ENCODE results near the gene PIGK.

PIGK gene

GRCh38 chr1:77085109-77085508, 134.1 kb downstream of the PIGK start:
- Histone ChIP-seq H3K27me3 (ENCODE audit: control insufficient read depth, insufficient read depth, low read length) (no peaks in the 10 kb centered on the region), H3K9me3 (ENCODE audit: control insufficient read depth, low read length) (no peaks in the 10 kb centered on the region), H3K4me1 (ENCODE audit: control insufficient read depth, insufficient read depth, low read length) (no peaks in the 10 kb centered on the region), H3K9ac (ENCODE audit: low read length) (no peak overlapping the region), H3K36me3 (ENCODE audit: control insufficient read depth, insufficient read depth, low read length) (no peaks in the 10 kb centered on the region), H3K4me3 (ENCODE audit: low read length) (no peak overlapping the region)

DNA sequence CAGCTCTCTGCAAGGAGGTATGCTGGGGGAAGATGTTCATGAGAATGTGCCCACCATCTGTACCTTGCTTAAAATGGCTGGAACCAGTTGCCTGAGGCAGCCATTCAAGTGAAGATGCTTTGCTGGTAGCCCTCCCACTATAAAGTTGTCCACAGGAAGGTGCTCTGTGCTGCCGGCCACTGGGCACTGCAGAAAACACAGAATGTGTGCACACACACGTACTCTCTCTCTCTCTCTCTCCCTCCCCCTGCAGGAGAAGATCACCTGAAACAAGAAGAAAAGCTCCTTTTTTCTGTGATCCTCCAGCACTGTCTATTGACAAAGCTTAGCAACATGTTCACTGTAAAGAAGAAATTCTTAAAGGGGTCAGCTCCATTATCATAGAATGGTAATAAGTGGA, 134.8 kb downstream of the PIGK start:
- Histone ChIP-seq H3K4me3 (ENCODE audit: low read length) (no peak overlapping the region), H3K27me3 (ENCODE audit: control insufficient read depth, insufficient read depth, low read length) (no peaks in the 10 kb centered on the region), H3K9me3 (ENCODE audit: control insufficient read depth, low read length) (no peaks in the 10 kb centered on the region), H3K4me1 (ENCODE audit: control insufficient read depth, insufficient read depth, low read length) (no peaks in the 10 kb centered on the region), H3K9ac (ENCODE audit: low read length) (no peak overlapping the region), H3K36me3 (ENCODE audit: control insufficient read depth, insufficient read depth, low read length) (no peaks in the 10 kb centered on the region)

DNA sequence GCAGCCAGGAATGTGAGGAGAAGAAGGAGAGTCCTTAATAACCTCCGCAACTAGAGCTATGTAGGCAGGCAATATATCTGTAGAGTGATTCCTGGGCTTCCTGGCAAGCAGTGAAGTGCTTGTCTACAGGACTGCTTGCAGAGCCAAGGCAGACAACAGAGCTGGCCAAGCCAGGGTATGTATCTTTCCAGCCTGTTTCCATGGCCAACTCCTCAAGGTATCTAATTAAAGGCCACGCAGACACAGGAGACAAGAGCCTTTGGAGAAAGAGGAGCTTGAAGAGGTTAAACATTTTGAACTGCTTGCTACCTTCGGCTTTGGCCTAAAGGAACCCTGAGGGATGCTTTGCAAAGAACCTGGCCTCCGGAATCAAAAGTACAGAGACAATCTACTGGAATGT, 137.4 kb downstream of the PIGK start:
- H3K4me3 ChIP-seq (ENCODE audit: low read length): no peak overlapping the region
- no peak overlapping the region for H3K9ac ChIP-seq (ENCODE audit: low read length)
- H3K9me3 ChIP-seq (ENCODE audit: control insufficient read depth, low read length): no peaks in the 10 kb centered on the region
- H3K4me1 ChIP-seq (ENCODE audit: control insufficient read depth, insufficient read depth, low read length): no peaks in the 10 kb centered on the region
- no peaks in the 10 kb centered on the region for H3K36me3 ChIP-seq (ENCODE audit: control insufficient read depth, insufficient read depth, low read length)
- no peaks in the 10 kb centered on the region for H3K27me3 ChIP-seq (ENCODE audit: control insufficient read depth, insufficient read depth, low read length)

DNA sequence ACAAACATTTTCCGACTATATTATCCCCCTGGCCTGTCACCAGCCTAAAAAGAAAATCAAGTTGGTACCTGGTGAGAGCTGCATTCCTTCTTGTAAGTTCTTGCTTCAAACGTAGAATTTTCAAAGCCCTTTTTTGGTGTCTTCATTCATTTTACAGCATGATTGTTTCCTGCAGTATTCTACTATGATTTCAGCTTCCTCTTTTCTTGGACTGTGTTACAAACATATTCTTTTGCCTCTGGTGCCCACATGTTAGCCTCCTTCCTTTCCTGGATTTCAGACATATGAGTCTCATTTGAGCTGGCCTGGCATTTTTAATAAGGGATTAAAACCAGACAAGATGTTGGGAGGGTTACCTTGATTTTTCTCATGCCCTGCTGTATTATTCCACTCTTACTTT, 142.5 kb downstream of the PIGK start:
- H3K9ac ChIP-seq (ENCODE audit: low read length): no peak overlapping the region
- H3K4me1 ChIP-seq (ENCODE audit: control insufficient read depth, insufficient read depth, low read length): no peaks in the 10 kb centered on the region
- H3K27me3 ChIP-seq (ENCODE audit: control insufficient read depth, insufficient read depth, low read length): no peaks in the 10 kb centered on the region
- H3K4me3 ChIP-seq (ENCODE audit: low read length): no peak overlapping the region
- no peaks in the 10 kb centered on the region for H3K36me3 ChIP-seq (ENCODE audit: control insufficient read depth, insufficient read depth, low read length)
- H3K9me3 ChIP-seq (ENCODE audit: control insufficient read depth, low read length): no peaks in the 10 kb centered on the region

DNA sequence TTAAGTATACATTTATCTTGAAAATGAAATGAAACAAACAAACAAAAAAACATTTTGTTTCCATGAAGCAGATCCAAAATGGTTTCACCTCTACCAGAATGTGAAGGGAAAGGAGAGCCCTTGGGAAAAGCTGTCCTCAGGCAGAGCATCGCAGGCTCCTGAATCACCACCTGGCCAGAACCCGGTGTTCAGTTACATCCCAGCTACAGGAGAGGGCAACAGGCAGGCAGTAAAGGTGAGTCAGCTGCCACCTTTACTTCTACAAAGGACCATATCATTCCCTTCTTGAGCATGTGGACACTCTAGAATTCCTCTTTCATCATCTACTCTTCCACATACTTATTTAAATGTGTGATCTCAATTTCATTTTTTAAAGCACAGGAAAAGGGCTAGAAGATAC, 151.2 kb downstream of the PIGK start:
- no peak overlapping the region for H3K9ac ChIP-seq (ENCODE audit: low read length)

GRCh38 chr1:77065693-77066342, 153.4 kb downstream of the PIGK start:
- Histone ChIP-seq H3K4me1 (ENCODE audit: control insufficient read depth, insufficient read depth, low read length) (no peaks in the 10 kb centered on the region), H3K4me3 (ENCODE audit: low read length) (no peak overlapping the region)

More for the DNA sequence above, 151.2 kb downstream of the PIGK start:
- Histone ChIP-seq H3K36me3 (ENCODE audit: control insufficient read depth, insufficient read depth, low read length) (no peaks in the 10 kb centered on the region), H3K4me3 (ENCODE audit: low read length) (no peak overlapping the region), H3K27me3 (ENCODE audit: control insufficient read depth, insufficient read depth, low read length) (no peaks in the 10 kb centered on the region), H3K9me3 (ENCODE audit: control insufficient read depth, low read length) (no peaks in the 10 kb centered on the region), H3K4me1 (ENCODE audit: control insufficient read depth, insufficient read depth, low read length) (no peaks in the 10 kb centered on the region)

GRCh38 chr1:77064246-77064645, 155.0 kb downstream of the PIGK start:
- H3K9ac ChIP-seq (ENCODE audit: low read length): no peak overlapping the region

More at GRCh38 chr1:77065693-77066342, 153.4 kb downstream of the PIGK start:
- Histone ChIP-seq H3K9me3 (ENCODE audit: control insufficient read depth, low read length) (no peaks in the 10 kb centered on the region), H3K27me3 (ENCODE audit: control insufficient read depth, insufficient read depth, low read length) (no peaks in the 10 kb centered on the region), H3K9ac (ENCODE audit: low read length) (no peak overlapping the region), H3K36me3 (ENCODE audit: control insufficient read depth, insufficient read depth, low read length) (no peaks in the 10 kb centered on the region)

DNA sequence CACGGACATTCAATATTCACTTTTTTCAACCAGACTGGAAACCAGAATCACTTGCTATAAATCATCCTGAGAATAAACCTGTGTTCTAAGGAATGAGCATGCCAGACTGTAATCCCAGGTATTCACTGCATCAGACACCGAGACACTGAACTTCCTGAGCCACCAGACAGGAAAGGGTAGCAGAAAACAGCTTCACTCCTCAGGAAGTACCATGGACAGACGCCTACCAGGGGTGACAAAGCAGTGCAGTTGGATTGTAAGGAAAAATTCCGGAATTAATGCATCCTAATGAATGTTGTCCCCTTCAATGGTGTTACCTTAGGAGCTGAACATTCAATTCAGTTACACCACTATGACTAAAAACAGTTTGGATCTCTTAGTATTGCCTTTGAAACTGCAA, 156.1 kb downstream of the PIGK start:
- Histone ChIP-seq H3K9ac (ENCODE audit: low read length) (no peak overlapping the region), H3K27me3 (ENCODE audit: control insufficient read depth, insufficient read depth, low read length) (no peaks in the 10 kb centered on the region), H3K36me3 (ENCODE audit: control insufficient read depth, insufficient read depth, low read length) (no peaks in the 10 kb centered on the region), H3K4me1 (ENCODE audit: control insufficient read depth, insufficient read depth, low read length) (no peaks in the 10 kb centered on the region), H3K9me3 (ENCODE audit: control insufficient read depth, low read length) (no peaks in the 10 kb centered on the region), H3K4me3 (ENCODE audit: low read length) (no peak overlapping the region)

More at GRCh38 chr1:77064246-77064645, 155.0 kb downstream of the PIGK start:
- Histone ChIP-seq H3K9me3 (ENCODE audit: control insufficient read depth, low read length) (no peaks in the 10 kb centered on the region), H3K4me1 (ENCODE audit: control insufficient read depth, insufficient read depth, low read length) (no peaks in the 10 kb centered on the region), H3K36me3 (ENCODE audit: control insufficient read depth, insufficient read depth, low read length) (no peaks in the 10 kb centered on the region), H3K27me3 (ENCODE audit: control insufficient read depth, insufficient read depth, low read length) (no peaks in the 10 kb centered on the region), H3K4me3 (ENCODE audit: low read length) (no peak overlapping the region)

DNA sequence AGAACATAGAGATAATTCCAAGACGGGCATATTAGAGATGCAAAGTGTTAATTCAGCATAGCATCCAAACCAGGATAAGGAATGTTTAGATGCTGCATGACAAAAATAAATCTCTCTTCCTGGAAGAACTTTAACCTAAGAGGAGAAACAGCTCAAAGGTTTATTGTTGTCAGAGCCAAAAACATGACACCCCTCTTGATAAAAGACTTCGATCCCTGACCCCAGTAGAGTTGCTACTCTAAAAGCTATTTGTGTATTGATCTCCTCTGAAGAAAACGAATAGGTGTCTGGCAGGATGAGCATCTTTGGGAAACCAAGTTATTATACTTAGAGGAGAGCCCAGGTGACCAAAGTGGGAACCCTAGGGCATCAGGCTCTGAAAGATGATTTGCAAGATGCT, 158.1 kb downstream of the PIGK start:
- no peak overlapping the region for H3K9ac ChIP-seq (ENCODE audit: low read length)
- no peaks in the 10 kb centered on the region for H3K36me3 ChIP-seq (ENCODE audit: control insufficient read depth, insufficient read depth, low read length)
- no peaks in the 10 kb centered on the region for H3K9me3 ChIP-seq (ENCODE audit: control insufficient read depth, low read length)
- no peaks in the 10 kb centered on the region for H3K27me3 ChIP-seq (ENCODE audit: control insufficient read depth, insufficient read depth, low read length)
- no peaks in the 10 kb centered on the region for H3K4me1 ChIP-seq (ENCODE audit: control insufficient read depth, insufficient read depth, low read length)
- H3K4me3 ChIP-seq (ENCODE audit: low read length): no peak overlapping the region

DNA sequence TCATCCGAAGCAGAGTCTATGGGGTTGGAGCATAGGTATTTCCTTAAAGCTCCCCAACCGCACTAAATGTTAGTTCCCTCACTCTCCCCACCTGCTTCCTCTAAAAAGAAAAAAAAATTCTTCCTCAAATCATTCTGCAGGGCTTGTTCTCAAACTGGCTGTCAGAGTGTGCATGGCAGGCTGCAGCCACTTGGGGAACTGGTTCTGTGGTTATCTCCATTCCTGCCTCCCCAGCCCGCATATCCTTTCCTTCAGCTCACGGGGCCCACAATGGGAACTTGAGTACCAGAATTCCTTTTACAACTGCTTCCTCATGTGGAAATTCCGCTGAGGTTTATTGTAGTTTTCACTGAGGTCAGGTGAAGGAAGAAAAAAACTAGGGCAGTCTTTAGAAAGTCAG, 159.2 kb downstream of the PIGK start:
- Histone ChIP-seq H3K9ac (ENCODE audit: low read length) (no peak overlapping the region), H3K4me3 (ENCODE audit: low read length) (no peak overlapping the region), H3K36me3 (ENCODE audit: control insufficient read depth, insufficient read depth, low read length) (no peaks in the 10 kb centered on the region), H3K4me1 (ENCODE audit: control insufficient read depth, insufficient read depth, low read length) (no peaks in the 10 kb centered on the region), H3K27me3 (ENCODE audit: control insufficient read depth, insufficient read depth, low read length) (no peaks in the 10 kb centered on the region), H3K9me3 (ENCODE audit: control insufficient read depth, low read length) (no peaks in the 10 kb centered on the region)

DNA sequence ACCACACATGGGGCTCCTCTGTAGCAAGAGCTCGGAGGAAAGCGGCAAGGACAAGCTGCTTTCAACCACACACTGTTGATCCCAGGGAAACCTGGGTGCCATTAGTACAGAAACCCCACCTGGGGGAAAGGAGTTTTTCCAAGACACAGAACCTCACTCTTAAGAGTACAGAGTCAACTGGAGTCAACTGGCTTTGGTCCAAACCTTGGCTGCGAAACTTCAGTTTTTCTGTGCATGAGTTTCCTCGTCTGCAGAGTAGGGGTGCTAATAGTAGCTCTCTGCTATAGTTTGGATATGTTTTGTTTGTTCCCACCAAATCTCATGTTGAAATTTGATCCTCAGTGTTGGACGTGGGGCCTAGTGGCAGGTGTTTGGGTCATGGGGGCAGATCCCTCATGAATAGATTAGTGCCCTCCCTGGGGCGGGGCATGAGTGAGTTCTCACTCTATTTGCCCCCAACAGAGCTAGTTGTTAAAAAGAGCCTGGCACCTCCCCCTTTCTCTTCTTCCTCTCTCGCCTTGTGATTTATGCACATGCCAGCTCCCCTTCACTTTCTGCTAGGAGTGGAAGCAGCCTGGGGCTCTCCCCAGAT, 161.1 kb downstream of the PIGK start:
- Histone ChIP-seq H3K9me3 (ENCODE audit: control insufficient read depth, low read length) (no peaks in the 10 kb centered on the region), H3K4me1 (ENCODE audit: control insufficient read depth, insufficient read depth, low read length) (no peaks in the 10 kb centered on the region)

DNA sequence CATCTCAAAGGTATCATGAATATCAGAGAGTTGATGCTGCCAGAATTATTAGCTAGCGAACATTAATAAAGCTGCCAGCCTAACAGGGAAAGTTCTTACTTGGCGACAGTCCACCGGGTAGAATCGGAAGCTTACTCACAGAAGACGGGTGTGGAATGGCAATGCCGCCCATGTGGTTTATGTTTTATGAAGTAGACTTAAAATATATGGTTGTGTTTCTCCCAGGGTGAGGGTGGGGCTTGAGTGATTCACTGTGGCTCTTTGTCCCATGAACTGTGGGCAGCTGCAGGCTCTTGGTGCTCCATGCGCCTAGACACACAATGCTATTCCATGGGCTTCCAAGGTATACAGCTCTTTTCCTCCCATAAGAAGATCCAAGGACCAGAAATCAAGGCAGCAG, 162.7 kb downstream of the PIGK start:
- Histone ChIP-seq H3K4me1 (ENCODE audit: control insufficient read depth, insufficient read depth, low read length) (no peaks in the 10 kb centered on the region), H3K27me3 (ENCODE audit: control insufficient read depth, insufficient read depth, low read length) (no peaks in the 10 kb centered on the region), H3K9me3 (ENCODE audit: control insufficient read depth, low read length) (no peaks in the 10 kb centered on the region), H3K4me3 (ENCODE audit: low read length) (no peak overlapping the region), H3K9ac (ENCODE audit: low read length) (no peak overlapping the region), H3K36me3 (ENCODE audit: control insufficient read depth, insufficient read depth, low read length) (no peaks in the 10 kb centered on the region)

More for the DNA sequence above, 161.1 kb downstream of the PIGK start:
- no peak overlapping the region for H3K4me3 ChIP-seq (ENCODE audit: low read length)
- H3K9ac ChIP-seq (ENCODE audit: low read length): no peak overlapping the region
- no peaks in the 10 kb centered on the region for H3K27me3 ChIP-seq (ENCODE audit: control insufficient read depth, insufficient read depth, low read length)
- H3K36me3 ChIP-seq (ENCODE audit: control insufficient read depth, insufficient read depth, low read length): no peaks in the 10 kb centered on the region
